ENCODE data around the gene ST3GAL6.

GRCh38 chr3:98718730-98719129, 44.4 kb upstream of the ST3GAL6 start:
- TF ChIP-seq CTCF (IDR thresholded peaks at IDR 0.05; ENCODE audit: extremely low read depth in 1 of 2, insufficient read depth in 1 of 2, low read depth in 1 of 2, low read length in 2 of 2) (no peak), GATA2 (IDR thresholded peaks at IDR 0.05; ENCODE audit: insufficient read depth, insufficient read length, low read depth, low read length) (no peak), POLR2A (IDR thresholded peaks at IDR 0.05; ENCODE audit: low read depth, low read length) (no peak), EZH2 (IDR thresholded peaks at IDR 0.05; ENCODE audit: borderline replicate concordance, low read depth, low read length, severe bottlenecking) (no peak), FOS (IDR thresholded peaks at IDR 0.05; ENCODE audit: borderline replicate concordance, insufficient read depth, low read length) (no peak)
- TF ChIP-seq, protein P1, sequence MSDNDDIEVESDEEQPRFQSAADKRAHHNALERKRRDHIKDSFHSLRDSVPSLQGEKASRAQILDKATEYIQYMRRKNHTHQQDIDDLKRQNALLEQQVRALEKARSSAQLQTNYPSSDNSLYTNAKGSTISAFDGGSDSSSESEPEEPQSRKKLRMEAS (IDR thresholded peaks at IDR 0.05; ENCODE audit: insufficient read depth, insufficient read length), result no peak

Measured in endothelial cell of umbilical vein (primary cell).